Dedifferentiated amniotic fluid mesenchymal stem cell (primary cell): ENCODE results near the gene DSE.

ENCODE experiments used
- DNase-seq: peaks from one replicate; pipeline ENCODE4 v3.0.0-alpha.2; 2016; ENCODE audit errors: extremely low spot score

The DSE gene

GRCh38 chr6:116413357-116413756 lies 42.6 kb downstream of the DSE start:
- no peak for DNase-seq

- DNase-seq = no peak
Measured at GRCh38 chr6:116417661-116418060, 46.9 kb downstream of the DSE start.

GRCh38 chr6:116419069-116419786 lies 48.5 kb downstream of the DSE start:
- DNase-seq = no peak

GRCh38 chr6:116420341-116420740 lies 49.6 kb downstream of the DSE start:
- no peak for DNase-seq

GRCh38 chr6:116422238-116422637 lies 51.5 kb downstream of the DSE start:
- DNase-seq = no peak

GRCh38 chr6:116424001-116424400 lies 53.3 kb downstream of the DSE start:
- DNase-seq = no peak

GRCh38 chr6:116426551-116426950 lies 55.8 kb downstream of the DSE start:
- DNase-seq = no peak

- no peak for DNase-seq
Measured at GRCh38 chr6:116429111-116429510, 58.4 kb downstream of the DSE start.

- no peak for DNase-seq
Measured at GRCh38 chr6:116430860-116431259, 60.1 kb downstream of the DSE start.

GRCh38 chr6:116431964-116432595 lies 61.3 kb downstream of the DSE start:
- DNase-seq = no peak

GRCh38 chr6:116433206-116433712 lies 62.5 kb downstream of the DSE start:
- DNase-seq = no peak

GRCh38 chr6:116434056-116434725 lies 63.4 kb downstream of the DSE start:
- no peak for DNase-seq

- no peak for DNase-seq
Measured at GRCh38 chr6:116436586-116436985, 65.8 kb downstream of the DSE start.

GRCh38 chr6:116437656-116438055 lies 66.9 kb downstream of the DSE start:
- no peak for DNase-seq

- DNase-seq = no peak
Measured at GRCh38 chr6:116438590-116439448, 68.1 kb downstream of the DSE start.

GRCh38 chr6:116439522-116440051 lies 68.8 kb downstream of the DSE start:
- DNase-seq = peak; percentile 22

GRCh38 chr6:116443105-116443504 lies 72.4 kb downstream of the DSE start:
- no peak for DNase-seq

- DNase-seq = no peak
Measured at GRCh38 chr6:116444092-116444491, 73.3 kb downstream of the DSE start.

- no peak for DNase-seq
Measured at GRCh38 chr6:116444575-116444974, 73.8 kb downstream of the DSE start.

GRCh38 chr6:116445102-116445501 lies 74.4 kb downstream of the DSE start:
- DNase-seq = no peak

GRCh38 chr6:116446399-116446798 lies 75.7 kb downstream of the DSE start:
- DNase-seq = no peak

- DNase-seq = no peak
Measured at GRCh38 chr6:116447052-116447451, 76.3 kb downstream of the DSE start.
